GM21526 (cell line): Measurements from ENCODE around the gene FAT2.
"Not testable (repeated sequence)": the region's sequence is repeated elsewhere in the genome, so short reads cannot be mapped to it uniquely, and the experiment has no call there.

Source experiments
- ATAC-seq: cut with Tn5 transposase; IDR thresholded peaks from one replicate; pipeline ENCODE4 v1.9.1; 2021; ENCODE audit warnings: moderate library complexity; ENCODE audit not compliant: unreplicated experiment, low FRiP score

Gene FAT2

GRCh38 chr5:151612689-151613427 is 21.7 kb upstream of the FAT2 start:
- ATAC-seq: peak; percentile 82

- no peak for ATAC-seq
Observed at GRCh38 chr5:151611127-151611775, 20.1 kb upstream of the FAT2 start.

- ATAC-seq: no peak
Observed at GRCh38 chr5:151608522-151608921, 17.4 kb upstream of the FAT2 start.

GRCh38 chr5:151607304-151607703 is 16.2 kb upstream of the FAT2 start:
- no peak for ATAC-seq

- no peak for ATAC-seq
Observed at GRCh38 chr5:151605559-151605958, 14.4 kb upstream of the FAT2 start.

- ATAC-seq: no peak
Observed at GRCh38 chr5:151602806-151603205, 11.7 kb upstream of the FAT2 start.

- ATAC-seq: no peak
Observed at GRCh38 chr5:151601391-151601790, 10.3 kb upstream of the FAT2 start.

GRCh38 chr5:151600069-151600665 is 9.0 kb upstream of the FAT2 start:
- no peak for ATAC-seq

- no peak for ATAC-seq
Observed at GRCh38 chr5:151598984-151599383, 7.9 kb upstream of the FAT2 start.

- ATAC-seq: no peak
Observed at GRCh38 chr5:151598549-151598948, 7.4 kb upstream of the FAT2 start.

GRCh38 chr5:151597749-151598148 is 6.6 kb upstream of the FAT2 start:
- no peak for ATAC-seq

GRCh38 chr5:151596828-151597539 is 5.9 kb upstream of the FAT2 start:
- no peak for ATAC-seq

- ATAC-seq: no peak
Observed at GRCh38 chr5:151595411-151595826, 4.3 kb upstream of the FAT2 start.

- no peak for ATAC-seq
Observed at GRCh38 chr5:151592855-151593408, 1.8 kb upstream of the FAT2 start.

GRCh38 chr5:151589878-151590570 is 1.1 kb downstream of the FAT2 start:
- ATAC-seq: no peak

GRCh38 chr5:151587796-151588555 is 3.2 kb downstream of the FAT2 start:
- ATAC-seq: no peak

GRCh38 chr5:151585970-151586369 is 5.2 kb downstream of the FAT2 start:
- no peak for ATAC-seq

- not testable (repeated sequence) for ATAC-seq
Observed at GRCh38 chr5:151585344-151585743, 5.8 kb downstream of the FAT2 start.

GRCh38 chr5:151584057-151584937 is 6.8 kb downstream of the FAT2 start:
- no peak for ATAC-seq
